HG02852 (cell line): ENCODE measurements around the gene DYNLRB1.

Source experiments
- ATAC-seq: cut with Tn5 transposase; IDR thresholded peaks from one replicate; pipeline ENCODE4 v1.9.1; 2021; ENCODE audit warnings: mild to moderate bottlenecking, moderate library complexity; ENCODE audit not compliant: unreplicated experiment

Gene DYNLRB1

DNA sequence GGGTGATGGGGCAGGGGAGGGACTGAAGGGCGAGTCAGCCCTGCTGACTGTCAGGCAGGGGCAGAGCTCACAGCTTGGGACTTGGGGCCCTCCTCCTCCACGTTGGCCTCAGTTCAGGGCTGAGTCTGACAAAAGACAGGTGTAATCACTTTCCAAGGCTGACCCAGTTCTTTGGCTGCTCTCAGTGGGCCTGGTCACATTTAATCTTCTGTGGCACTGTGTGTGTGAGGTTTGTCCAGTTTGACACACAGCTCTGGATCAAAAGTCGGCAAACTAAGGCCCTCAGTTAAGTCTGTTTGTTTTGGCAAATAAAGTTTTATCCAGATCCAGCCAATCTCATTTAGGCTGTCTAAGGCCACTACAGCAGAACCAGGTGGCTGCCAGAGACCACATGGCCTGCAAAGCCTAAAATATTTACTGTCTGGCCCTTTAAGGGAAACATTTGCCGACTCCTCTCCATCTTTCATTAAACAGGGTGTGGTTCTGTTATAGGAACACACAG is 37.2 kb downstream of the DYNLRB1 start:
- ATAC-seq = no peak

DNA sequence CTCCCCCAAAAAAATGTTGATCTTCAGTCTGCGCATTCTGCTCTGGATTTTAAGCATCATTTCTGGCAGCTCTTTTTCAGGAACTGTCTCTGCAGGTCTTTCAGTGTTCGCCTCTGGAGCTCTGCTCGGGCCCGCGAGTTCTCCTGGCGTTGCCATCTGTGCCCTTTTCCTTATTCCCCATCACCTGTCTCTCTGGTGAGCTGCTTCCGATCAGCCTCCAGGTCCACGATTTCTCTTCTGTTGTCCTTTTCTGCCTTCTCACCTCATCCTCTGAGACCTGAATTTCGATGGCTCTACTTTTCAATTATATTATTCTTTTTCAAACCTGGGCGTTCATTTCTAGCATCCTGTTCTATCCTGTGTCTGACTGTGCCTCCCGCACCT is 41.7 kb downstream of the DYNLRB1 start:
- ATAC-seq = no peak

DNA sequence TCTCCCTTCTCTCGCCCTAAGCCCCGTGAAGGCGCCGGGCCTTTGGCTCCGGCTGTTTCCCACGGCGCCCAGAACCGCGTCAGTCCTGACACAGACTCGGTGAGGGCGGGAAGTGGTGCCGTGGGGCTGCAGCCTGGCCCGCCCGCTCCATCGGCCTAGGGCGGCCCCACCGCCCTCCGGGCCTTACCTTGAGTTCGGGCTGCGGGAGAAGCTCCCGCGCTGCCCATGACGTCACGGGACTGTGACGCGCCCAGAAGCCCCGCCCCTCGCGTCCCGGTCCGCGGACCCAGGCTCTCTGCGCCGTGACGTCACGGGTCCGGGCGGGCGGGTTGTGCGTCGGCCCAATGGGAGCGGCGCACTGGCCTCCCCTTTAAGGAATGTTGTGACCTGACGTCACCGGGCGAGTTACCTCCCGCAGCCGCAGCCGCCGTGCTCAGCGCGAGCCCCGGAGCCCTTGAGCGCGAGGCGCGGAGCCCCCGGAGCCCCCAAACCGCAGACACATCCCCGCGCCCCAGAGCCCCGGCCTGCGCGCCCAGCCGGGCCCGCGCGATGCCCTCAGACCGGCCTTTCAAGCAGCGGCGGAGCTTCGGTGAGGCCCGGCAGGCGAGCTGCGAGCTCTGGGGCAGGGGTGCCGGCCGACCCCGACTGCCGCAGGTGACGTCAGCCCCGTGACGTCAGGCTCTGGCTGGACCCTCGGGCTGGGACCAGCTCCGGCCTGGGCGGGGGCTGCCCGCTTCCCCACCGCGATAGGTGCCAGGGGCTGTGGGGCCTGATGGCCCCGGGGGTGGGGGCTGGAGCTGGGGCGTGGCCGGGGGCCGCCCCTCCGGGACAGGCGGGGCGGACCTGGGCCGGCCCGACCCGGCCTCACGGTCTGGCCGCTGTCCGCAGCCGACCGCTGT is 42.3 kb downstream of the DYNLRB1 start, which contains the start of gene MAP1LC3A:
TSS of gene MAP1LC3A (plus strand) at position 399 of the 899 bp plus-strand sequence. CDS start at position 550, 151 bp downstream.
- peak; percentile 65 for ATAC-seq

DNA sequence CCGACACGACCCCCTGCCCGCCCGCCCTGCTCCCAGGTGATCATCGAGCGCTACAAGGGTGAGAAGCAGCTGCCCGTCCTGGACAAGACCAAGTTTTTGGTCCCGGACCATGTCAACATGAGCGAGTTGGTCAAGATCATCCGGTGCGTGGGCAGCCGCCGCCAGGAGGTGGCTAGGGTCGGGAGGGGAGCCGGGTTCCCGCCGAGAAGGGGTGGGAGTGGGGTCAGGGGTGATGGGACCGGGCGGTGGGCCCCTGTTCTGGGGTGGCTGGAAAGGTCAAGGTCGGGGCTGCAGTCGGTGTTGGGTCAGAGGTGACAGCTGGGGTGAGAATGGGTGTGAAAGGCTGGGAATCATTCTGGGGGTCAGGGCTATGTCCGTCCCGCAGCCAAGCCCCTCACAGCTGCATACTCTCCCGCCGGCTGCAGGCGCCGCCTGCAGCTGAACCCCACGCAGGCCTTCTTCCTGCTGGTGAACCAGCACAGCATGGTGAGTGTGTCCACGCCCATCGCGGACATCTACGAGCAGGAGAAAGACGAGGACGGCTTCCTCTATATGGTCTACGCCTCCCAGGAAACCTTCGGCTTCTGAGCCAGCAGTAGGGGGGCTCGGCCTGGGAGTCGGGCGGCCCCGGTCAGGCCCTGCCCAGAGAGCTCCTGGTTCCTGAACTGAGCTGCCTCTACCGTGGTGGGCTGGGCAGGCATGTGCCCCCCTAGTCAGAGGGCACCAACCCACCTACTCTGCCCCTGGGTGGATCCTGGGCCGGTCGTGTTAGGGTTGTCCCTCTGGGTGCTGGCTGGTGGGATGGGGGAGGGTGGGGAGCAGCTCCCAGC is 43.3 kb downstream of the DYNLRB1 start:
- no peak for ATAC-seq

DNA sequence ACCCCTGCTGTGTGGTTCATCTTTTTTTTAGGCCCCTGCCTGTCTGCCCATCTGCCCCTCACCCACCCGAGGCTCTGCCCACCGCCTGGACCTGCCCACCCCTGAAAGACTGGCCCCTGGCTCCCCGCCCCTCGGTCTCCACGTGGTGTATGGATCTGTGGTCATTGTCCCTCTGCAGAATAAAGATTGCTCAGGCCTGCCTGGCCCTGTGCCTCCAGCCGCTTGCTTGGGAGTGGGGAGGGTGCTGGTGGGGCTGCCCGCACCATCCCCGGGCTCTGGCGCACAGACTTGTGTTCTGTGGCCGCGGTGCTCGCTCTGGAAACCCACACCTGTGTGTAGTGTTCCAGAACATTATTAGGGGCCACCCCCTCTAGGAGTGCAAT is 43.9 kb downstream of the DYNLRB1 start:
- ATAC-seq = no peak

DNA sequence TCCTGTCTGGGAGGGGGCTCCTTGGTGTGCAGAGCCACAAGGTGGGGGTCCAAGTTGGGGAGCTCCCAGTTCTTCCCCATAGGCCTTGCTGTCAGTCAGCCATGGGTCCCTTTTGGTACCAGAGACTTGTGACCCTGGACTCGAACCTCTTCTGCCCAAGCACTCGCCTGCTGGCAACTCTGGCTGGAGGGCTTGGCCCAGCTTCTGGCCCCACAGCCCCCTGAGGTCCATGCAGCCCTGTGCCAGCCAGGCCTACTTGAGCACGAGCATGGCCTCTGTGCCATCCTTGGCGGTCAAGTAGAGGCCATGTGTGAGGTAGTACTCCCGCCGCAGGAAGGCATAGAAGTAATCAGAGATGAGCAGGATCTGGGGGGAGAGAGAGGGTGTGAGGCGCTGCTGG is 44.4 kb downstream of the DYNLRB1 start:
- no peak for ATAC-seq

DNA sequence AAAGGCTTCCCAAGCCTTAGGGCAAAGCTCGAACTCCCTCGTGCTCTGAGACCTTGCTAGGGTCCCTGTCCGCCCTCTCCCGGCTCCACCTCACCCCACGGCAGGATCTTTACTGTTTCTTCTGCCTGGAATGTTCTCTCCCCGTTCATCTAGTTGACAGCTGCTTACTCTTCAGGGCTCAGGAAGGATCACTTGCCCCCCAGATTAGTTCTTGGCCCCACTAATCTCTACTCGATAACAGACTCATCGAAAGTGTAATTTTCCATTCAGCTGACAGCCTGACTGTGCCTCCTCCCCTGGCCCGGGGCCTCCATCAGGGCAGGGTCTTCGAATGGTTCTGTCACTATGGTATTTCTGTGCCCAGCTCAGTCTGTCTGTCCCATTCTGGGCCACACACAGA is 45.4 kb downstream of the DYNLRB1 start:
- no peak for ATAC-seq

DNA sequence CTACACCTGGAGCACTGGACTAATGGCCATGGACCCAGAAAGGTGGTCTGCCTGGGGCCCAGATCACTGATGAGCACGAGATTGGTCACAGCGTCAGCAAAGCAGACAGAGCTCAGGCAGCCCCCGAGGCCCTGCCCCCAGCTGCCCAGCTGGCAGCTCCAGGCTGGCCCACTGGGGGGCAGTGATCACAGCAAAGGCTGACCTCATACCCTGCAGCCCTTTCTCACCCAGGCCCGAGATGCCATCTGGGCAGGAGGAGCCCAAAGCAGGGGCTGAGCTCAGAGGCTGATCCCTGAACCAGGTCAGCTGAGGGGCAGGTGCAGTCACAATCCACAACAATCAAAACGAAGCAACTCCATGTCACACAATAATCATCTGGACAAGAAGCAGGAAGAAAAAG is 46.4 kb downstream of the DYNLRB1 start:
- no peak for ATAC-seq

DNA sequence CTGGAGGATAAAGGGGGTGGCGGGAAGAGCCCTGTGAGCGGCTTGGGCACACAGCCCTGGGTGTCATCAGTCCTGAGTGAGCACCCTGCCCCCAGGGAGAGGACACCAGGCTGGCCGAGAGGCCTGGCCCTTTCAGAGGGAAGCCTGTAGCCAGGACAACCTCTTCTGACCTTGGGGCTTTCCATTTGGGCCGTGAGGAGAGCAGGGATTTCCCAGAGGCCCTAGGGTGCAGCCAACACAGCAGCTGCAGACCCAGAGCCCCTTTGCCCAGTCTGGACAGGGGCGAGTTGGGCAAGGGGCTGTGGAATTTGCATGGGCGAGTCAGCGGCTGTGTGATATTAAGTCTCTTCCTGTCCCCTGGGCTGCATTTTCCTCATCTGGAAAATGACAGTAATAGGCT is 48.6 kb downstream of the DYNLRB1 start:
- ATAC-seq = no peak

DNA sequence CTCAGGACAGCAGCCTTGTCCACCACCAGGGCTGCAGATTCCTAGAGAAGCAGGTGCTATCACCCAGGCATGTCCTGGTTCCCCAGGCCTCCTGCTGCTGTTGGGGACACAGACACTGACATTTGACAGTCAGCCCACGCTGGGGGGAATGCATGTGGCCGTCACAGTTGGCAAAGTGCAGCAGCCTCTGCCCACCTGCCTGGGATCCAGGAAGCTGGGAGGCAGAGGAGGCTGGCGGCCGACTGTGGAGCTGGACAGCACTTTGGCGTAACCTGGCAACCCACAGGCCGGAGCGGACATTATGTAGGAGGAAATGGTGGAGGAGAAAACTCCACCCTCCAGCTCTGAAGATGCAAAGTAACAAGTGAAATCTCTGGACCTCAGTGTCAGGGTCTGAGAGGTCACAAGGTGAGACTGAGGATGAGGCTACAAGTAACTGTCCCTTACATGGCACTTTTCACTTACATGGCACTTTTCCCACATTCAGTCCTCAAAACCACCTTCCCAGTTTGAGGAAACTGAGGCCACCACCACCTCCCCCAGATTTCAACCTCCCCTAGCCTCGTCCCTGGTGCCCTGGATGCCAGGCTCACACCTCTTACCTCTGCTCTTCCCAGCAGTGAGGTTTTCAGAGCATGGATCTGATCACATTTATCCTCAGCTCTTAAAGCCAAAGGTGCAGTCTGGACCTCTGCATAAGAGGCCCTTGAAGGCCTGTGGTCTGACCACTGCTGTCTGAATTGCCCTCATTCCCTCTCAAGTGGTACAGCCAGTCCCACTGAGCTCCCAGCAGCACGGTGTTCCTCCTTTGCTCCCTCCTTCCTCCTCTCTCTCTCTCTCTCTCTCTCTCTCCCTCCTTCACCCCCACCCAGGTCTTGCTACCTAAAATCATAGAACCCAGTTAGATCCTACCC is 51.0 kb downstream of the DYNLRB1 start:
- no peak for ATAC-seq

DNA sequence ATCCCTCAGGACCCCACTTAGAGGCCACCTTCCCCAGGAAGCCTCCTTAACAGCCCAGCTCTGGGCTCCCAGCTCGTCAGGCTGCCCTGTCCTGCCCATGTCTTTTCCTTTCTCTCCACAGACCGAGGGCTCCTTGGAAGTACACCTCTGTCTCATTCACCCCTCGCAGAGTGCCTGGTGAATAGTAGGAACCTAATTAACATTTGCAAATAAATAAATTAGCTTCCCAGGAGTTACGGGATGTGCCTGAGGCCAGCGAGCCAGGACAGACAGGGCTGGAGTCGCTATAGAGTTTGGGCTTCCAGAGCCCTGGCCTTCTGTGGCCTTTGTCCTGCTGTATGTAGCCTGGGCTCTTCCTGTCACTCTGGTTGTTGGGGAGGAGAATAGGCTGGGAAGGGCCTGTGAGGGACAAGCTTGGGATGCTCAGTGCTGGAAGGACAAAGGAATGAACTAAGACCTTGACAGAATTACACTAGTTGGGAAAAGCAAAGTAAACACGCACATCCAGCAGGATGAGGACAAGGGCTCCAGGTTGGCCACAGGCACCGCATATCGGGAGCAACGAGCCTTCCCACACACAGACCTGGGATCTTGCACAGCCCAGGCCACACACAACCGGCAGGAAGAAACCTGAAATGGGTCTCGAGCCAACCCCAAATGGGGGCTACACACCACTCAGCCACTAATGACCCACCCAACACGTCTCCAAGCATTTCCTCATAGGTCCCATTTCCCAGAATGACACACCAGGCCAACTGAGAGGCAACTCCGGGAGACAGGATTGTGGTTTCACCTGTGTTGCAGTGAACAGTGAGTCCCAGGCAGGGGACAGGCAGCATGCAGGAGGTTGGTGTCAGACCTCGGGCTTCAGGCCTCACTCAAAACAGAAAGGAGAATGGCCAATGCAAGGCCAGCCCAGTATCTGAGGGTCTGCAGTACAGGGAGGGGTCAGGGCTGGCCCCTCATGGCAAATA is 52.0 kb downstream of the DYNLRB1 start:
- ATAC-seq = no peak

DNA sequence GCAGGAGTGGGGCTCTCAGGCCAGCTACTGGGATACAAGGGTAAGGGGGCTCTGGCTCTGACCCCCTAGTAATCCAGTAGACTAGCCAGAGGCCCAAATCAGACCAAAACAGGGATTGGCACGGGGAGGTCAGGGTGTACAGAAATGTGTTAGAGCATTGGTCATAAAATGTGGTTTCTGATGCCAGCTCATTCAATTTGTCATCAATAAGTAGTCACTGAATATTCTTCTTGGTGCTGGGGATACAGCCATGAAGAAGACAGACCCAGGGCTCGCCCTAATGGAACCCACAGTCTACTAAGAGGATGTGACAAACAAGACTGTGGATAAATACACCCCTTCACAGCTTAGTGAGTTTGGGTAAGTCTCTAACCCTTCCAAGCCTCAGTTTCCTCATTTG is 53.4 kb downstream of the DYNLRB1 start:
- no peak for ATAC-seq

DNA sequence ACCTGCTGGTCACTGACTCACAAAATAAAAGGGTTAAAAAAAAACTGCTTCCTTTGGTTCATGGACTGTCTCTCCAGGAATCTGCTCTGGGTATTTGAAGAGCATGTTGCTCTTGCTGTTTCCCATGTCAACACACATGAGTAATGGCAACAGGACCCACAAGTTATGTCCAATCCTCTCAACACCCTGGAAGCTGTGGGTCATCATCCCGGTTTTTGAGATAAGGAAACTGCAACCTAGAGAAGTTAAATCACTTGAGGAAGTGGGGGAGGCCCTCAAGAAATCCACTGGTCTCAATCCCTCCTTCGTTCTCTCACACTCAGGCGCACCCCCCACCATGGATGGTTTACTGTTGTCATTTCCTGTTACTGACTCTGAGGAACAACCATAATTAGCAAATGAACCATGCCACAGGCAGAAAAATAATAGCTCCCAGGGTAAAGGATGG is 54.7 kb downstream of the DYNLRB1 start:
- ATAC-seq = no peak

DNA sequence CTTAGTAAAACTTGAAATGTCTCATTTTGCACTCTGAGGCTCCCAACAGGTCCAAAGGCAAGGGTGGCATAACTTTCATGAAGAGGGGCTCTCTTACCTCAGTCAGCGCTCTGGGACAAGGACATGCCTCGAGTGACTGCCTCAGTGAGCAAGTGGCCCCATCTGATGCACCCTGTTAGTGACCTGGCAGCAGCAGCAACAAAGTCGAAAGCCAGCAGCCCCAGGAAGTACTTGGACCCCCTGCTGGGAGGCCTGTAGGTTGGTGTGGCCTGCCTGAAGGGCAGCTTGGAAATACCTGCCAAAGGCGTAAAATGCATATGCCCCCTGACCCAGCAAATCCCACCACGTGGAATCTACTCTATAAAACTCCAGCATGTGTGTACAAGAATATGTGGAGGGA is 55.5 kb downstream of the DYNLRB1 start:
- ATAC-seq = no peak

DNA sequence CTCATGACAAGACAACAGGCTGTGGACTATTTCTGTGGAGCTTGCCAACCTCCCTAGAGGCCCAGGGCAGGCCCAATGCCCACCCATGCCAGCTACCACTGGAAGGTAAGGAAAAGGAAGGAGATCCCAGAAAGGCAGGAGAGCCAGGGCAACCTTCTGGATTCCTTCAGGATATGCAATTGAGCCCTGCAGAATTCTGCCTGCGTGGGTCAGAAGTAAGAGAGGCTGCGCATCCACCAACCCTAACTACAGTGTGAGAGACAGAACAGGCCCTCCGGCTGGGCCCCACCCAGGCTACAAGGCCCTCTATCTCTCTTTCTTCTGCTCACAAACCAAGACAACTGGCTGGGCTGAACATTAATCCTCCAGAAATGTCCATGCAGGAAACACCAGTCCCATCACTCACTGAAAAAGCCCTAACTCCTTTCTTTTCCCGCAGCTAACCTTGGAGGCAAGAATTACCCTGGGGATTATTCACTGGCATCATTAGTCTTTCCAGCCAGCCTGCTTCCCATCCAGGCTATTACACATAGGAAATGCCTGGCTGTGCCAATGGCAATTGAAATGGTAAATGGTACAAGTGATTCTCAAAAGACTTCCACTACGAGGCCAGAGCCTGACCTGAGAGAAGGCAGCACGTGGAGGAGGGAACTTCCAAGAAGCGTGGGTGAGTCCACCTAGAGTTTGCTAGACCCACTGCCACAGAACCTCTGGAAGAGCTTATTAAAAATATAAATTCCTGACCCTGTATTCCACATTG is 57.5 kb downstream of the DYNLRB1 start:
- ATAC-seq = no peak

DNA sequence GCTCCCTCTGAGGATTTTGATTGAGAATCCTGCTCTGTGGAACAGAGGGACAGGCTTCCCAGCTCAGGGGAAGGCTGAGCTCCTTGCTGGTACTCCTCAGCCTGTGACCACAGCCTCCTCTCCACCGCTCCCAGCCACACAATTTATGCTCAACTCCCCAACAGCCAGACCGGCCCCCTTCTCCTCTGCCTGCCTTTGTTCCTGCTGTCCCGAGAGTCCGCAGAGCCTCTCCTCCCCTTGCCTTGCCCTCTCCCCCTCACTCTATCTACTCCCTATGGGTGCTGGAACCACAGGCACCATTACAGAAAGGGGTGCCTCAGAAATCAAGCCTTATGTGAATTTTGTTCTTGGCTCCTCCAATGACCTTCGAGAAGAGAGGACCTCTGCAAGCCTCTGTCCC is 58.2 kb downstream of the DYNLRB1 start:
- ATAC-seq = no peak

DNA sequence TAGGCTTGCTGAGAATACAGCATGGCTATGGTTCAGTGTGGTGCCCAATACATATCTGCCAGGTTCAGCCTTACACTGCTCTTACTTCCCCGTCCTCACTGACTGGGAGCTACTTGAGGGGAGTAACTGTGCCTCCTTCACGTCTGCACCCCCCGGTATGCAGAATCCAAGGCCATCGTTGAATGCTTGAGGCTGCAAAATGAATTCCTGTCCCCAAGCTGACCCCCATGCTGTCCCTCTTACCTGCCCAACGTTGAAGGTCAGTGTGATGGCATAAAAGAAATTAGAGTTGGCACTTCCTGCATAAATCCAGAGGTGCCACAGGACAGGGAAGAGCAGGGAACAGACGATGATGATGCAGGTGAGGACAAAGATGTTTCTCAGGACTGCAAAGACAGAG is 58.6 kb downstream of the DYNLRB1 start:
- ATAC-seq = no peak

DNA sequence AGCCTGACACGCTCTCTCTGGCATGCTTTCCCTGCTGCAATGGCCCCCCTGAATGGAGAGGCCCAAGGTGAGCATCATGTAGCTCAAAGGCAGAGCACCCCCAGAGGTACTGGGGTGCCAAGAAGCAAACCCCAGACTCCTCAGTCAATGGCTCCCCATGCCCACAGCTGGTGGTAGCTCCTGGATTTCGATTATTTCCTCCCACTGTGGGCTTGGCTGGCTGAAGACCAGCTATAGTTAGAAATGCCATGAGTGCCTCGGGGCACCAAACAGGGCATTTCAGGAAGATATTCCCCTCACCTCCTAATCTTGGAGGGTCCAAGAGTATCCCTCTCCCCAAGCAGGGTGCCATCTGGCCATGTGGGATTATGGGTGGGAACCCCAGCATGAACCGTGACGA is 59.0 kb downstream of the DYNLRB1 start:
- no peak for ATAC-seq

DNA sequence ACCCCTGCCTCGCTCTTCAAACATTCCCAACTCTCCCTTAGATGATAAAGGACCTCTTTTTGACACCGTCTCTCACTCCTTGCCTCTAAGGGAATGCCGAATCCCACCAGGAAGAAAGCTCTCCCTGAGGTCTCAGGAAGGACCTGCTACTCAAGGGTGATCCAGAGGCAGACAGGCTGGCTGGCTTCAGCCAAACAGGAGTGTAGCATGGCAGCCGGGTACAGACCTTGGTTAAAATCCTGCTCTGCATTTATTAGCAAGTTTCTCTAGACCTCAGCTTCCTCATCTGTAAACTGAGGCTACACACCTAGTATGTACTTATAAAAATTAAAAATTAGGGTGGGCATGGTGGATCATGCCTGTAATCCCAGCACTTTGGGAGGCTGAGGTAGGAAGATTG is 59.5 kb downstream of the DYNLRB1 start:
- ATAC-seq = no peak
